CD4-positive, alpha-beta memory T cell (primary cell): ENCODE data around the gene MCUB. TPM values are rescaled to one million over a fixed set of nuclear protein-coding genes. Genes with fewer than 3 reads are reported as not detected.

ENCODE experiments used
- CTCF ChIA-PET: fragments of 350-600 bp; sonication (Branson Sonifier 250); formaldehyde crosslinking; loops from one replicate; lab custom pipeline; 2021; ENCODE audit warnings: inconsistent platforms; ENCODE audit not compliant: partially characterized antibody; lab: Charles Lee
- POLR2A ChIA-PET: fragments of 350-600 bp; sonication (Branson Sonifier 250); formaldehyde crosslinking; loops from one replicate; lab custom pipeline; 2021; ENCODE audit not compliant: partially characterized antibody; lab: Charles Lee
- DNase-seq, 5 donors: peaks; one replicate each; pipeline versions ENCODE4 v3.0.0 to v3.0.0-alpha.2; 2020 to 2022; ENCODE audit warnings: mixed read lengths in 1 of 5
- H3K27ac ChIP-seq: one replicate; pipeline ENCODE4 v1.7.0; 2013; ENCODE audit warnings: low read depth, low read length
- H3K27me3 ChIP-seq: 2 replicates; pipeline ENCODE4 v1.7.0; 2013; ENCODE audit warnings: mild to moderate bottlenecking, low read length, moderate library complexity; ENCODE audit not compliant: insufficient read depth
- H3K36me3 ChIP-seq: 2 replicates; pipeline ENCODE4 v1.7.0; 2013; ENCODE audit warnings: mild to moderate bottlenecking, low read length, moderate library complexity; ENCODE audit not compliant: insufficient read depth
- H3K4me1 ChIP-seq: 2 replicates; pipeline ENCODE4 v1.7.0; 2013; ENCODE audit warnings: mild to moderate bottlenecking, low read length, moderate library complexity; ENCODE audit not compliant: insufficient read depth
- H3K4me3 ChIP-seq, 2 donors: one replicate each; pipeline ENCODE4 v1.7.0; 2013; ENCODE audit warnings: low read length in 2 of 2, mild to moderate bottlenecking in 1 of 2
- H3K9me3 ChIP-seq, 2 donors: one replicate each; pipeline ENCODE4 v1.7.0; 2013; ENCODE audit warnings: low read length in 2 of 2, control low read depth in 1 of 2; ENCODE audit not compliant: control insufficient read depth in 1 of 2
- H3K27ac Mint-ChIP-seq, 7 donors: one replicate each; pipeline ENCODE4 v1.8.0; 2020 to 2021; ENCODE audit warnings: mixed read lengths in 7 of 7, mild to moderate bottlenecking in 6 of 7, inconsistent platforms in 3 of 7, moderate library complexity in 3 of 7
- H3K27me3 Mint-ChIP-seq, 2 donors: one replicate each; pipeline ENCODE4 v1.8.0; 2020 to 2021; ENCODE audit warnings: mixed read lengths in 2 of 2
- H3K36me3 Mint-ChIP-seq, 2 donors: one replicate each; pipeline ENCODE4 v1.8.0; 2020 to 2021; ENCODE audit warnings: mixed read lengths in 2 of 2, inconsistent platforms in 1 of 2, mild to moderate bottlenecking in 1 of 2
- H3K4me1 Mint-ChIP-seq, 4 donors: one replicate each; pipeline ENCODE4 v1.8.0; 2020 to 2021; ENCODE audit warnings: mixed read lengths in 4 of 4, mild to moderate bottlenecking in 1 of 4
- H3K4me3 Mint-ChIP-seq, 8 donors: one replicate each; pipeline ENCODE4 v1.8.0; 2020 to 2021; ENCODE audit warnings: mixed read lengths in 8 of 8, mild to moderate bottlenecking in 7 of 8, moderate library complexity in 6 of 8, inconsistent platforms in 3 of 8
- H3K9me3 Mint-ChIP-seq, 8 donors: one replicate each; pipeline ENCODE4 v1.8.0; 2020 to 2021; ENCODE audit warnings: mixed read lengths in 8 of 8, mild to moderate bottlenecking in 5 of 8, inconsistent platforms in 3 of 8, moderate library complexity in 1 of 8
- intact Hi-C: fragments of 100-400 bp; cut with micrococcal nuclease; formaldehyde crosslinking; loops from one replicate; pipeline ENCODE4 v1.15.1; 2023
- polyA plus RNA-seq, 2 donors: library from polyadenylated mRNA; unstranded; fragments of 300-500 nt; fragmentation: Illumina TruSeq; gene quantifications; one replicate each; pipeline ENCODE4 v1.2.3, GENCODE V29; 2021
- total RNA-seq, 2 experiments: library from RNA; stranded (reverse); gene quantifications; one replicate each; pipeline ENCODE4 v1.2.3, GENCODE V29; 2021

The MCUB gene
- total and polyA plus RNA-seq, 4 experiments from 2014 or later: 142 to 299 (median 160) TPM

DNA sequence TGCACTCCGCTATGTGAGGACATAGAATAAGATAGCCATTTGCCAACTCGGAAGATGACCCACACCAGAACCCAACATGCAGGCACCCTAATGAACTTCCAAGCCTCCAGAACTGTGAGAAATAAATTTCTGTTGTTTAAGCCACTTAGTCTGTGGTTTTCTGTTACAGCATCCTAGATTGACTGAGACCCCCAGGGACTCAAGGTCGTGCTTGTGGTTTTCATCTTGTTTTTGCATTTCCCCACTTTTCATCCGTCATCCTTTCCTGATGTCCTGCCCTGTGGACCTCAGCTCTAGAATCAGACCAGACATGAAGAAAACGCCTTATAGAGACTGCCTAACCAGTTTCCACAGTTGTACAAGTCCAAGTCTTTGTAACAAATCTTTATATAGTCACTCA lies 54.4 kb downstream of the MCUB start:
- ChIA-PET CTCF (interaction anchor here (1.2 kb wide), 1 partner anchor 9 kb away, joined by 4 read pairs; no protein-coding TSS in a partner anchor), POLR2A (no interaction called here)
- Mint-ChIP-seq H3K4me3 (no peak overlapping the region), H3K27me3 (no peaks in the 10 kb centered on the region), H3K4me1 (peaks cover 50 to 87% (median 67%) of the 10 kb centered on the region in 4 donors), H3K27ac (no peak overlapping the region), H3K36me3 (peaks cover 38 to 51% of the 10 kb centered on the region in 2 donors), H3K9me3 (peaks cover 0 to 7% (median 0%) of the 10 kb centered on the region in 8 donors)
- Histone ChIP-seq H3K27me3 (no peaks in the 10 kb centered on the region), H3K4me3 (no peak overlapping the region), H3K27ac (no peak overlapping the region), H3K9me3 (no peaks in the 10 kb centered on the region), H3K36me3 (no peaks in the 10 kb centered on the region), H3K4me1 (peaks cover 25% of the 10 kb centered on the region)
- intact Hi-C loops: no loop called here
- DNase-seq: no peak

- no peak for DNase-seq
- H3K4me1 Mint-ChIP-seq: peaks cover 46 to 82% (median 68%) of the 10 kb centered on the region in 4 donors
- H3K9me3 ChIP-seq: no peaks in the 10 kb centered on the region
- no peaks in the 10 kb centered on the region for H3K36me3 ChIP-seq
- H3K27ac Mint-ChIP-seq: peak overlapping the region in 1 of 7 donors; percentile 4
- H3K27me3 ChIP-seq: no peaks in the 10 kb centered on the region
- no peak overlapping the region for H3K4me3 Mint-ChIP-seq
- no peaks in the 10 kb centered on the region for H3K27me3 Mint-ChIP-seq
- intact Hi-C loops: no loop called here
- peaks cover 20% of the 10 kb centered on the region for H3K4me1 ChIP-seq
- peaks cover 0 to 5% (median 0%) of the 10 kb centered on the region in 8 donors for H3K9me3 Mint-ChIP-seq
- H3K36me3 Mint-ChIP-seq: peaks cover 29 to 48% of the 10 kb centered on the region in 2 donors
- no peak overlapping the region for H3K4me3 ChIP-seq
- no peak overlapping the region for H3K27ac ChIP-seq
- CTCF ChIA-PET: no interaction called here
- POLR2A ChIA-PET: interaction anchor here (1.2 kb wide), 1 partner anchor 56 kb away, joined by 4 read pairs; the partner anchor contains the start of gene MCUB
Measured at GRCh38 chr4:109615742-109616141, 55.7 kb downstream of the MCUB start.

DNA sequence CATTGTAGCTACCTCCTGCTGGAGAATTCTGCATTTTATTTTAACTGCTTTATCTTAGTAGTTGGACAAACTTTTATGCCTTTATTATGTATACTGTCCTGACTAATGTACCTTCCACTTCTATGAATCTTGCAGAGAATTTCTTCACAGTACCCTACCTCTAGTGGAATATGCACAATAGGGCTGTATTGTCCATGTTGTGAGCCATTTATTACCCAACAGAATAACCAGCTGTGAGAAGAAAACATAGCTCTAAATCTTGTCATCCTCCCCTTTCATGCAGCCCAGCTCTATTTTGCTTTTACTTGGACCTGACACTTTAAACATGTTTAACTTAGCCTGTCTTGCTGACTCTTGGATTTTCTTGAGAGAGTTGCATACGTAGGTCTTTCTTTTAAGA lies 56.2 kb downstream of the MCUB start:
- Mint-ChIP-seq H3K27ac (peak overlapping the region in 2 of 7 donors; percentile 4 to 53), H3K9me3 (peaks cover 0 to 5% (median 0%) of the 10 kb centered on the region in 8 donors), H3K4me3 (no peak overlapping the region), H3K4me1 (peaks cover 48 to 83% (median 69%) of the 10 kb centered on the region in 4 donors), H3K27me3 (no peaks in the 10 kb centered on the region), H3K36me3 (peaks cover 25 to 45% of the 10 kb centered on the region in 2 donors)
- Histone ChIP-seq H3K36me3 (no peaks in the 10 kb centered on the region), H3K4me1 (peaks cover 20% of the 10 kb centered on the region), H3K9me3 (no peaks in the 10 kb centered on the region), H3K4me3 (no peak overlapping the region), H3K27ac (no peak overlapping the region), H3K27me3 (no peaks in the 10 kb centered on the region)
- no peak for DNase-seq
- ChIA-PET CTCF (no interaction called here), POLR2A (interaction anchor here (1.2 kb wide), 1 partner anchor 56 kb away, joined by 4 read pairs; the partner anchor contains the start of gene MCUB)
- intact Hi-C loops: no loop called here

DNA sequence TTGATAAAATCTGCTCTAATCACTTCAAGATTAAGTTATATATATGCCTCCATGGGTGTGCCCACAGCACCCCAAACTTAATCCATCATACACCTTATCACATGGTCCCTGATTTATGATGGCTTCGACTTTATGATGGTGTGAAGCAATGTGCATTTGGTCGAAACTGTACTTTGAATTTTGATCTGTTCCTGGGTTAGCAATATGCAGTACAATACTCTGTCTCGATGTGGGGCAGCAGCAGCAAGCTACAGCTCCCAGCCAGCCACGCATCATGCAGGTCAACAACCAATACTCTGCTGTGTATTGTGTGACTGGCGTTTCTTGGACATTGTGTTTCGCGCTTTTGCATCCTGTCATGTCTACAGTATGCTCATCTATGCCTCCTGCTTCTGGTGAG lies 62.6 kb downstream of the MCUB start:
- no peaks in the 10 kb centered on the region for H3K36me3 ChIP-seq
- no peak for DNase-seq
- no peaks in the 10 kb centered on the region for H3K9me3 ChIP-seq
- no peak overlapping the region for H3K27ac ChIP-seq
- intact Hi-C loops: no loop called here
- POLR2A ChIA-PET: no interaction called here
- H3K27me3 ChIP-seq: no peaks in the 10 kb centered on the region
- H3K4me3 Mint-ChIP-seq: no peak overlapping the region
- H3K27me3 Mint-ChIP-seq: no peaks in the 10 kb centered on the region
- CTCF ChIA-PET: no interaction called here
- peak overlapping the region in 3 of 7 donors; percentile 8 to 43 (median 14) for H3K27ac Mint-ChIP-seq
- H3K36me3 Mint-ChIP-seq: peaks cover 25 to 31% of the 10 kb centered on the region in 2 donors
- H3K4me3 ChIP-seq: no peak overlapping the region
- H3K9me3 Mint-ChIP-seq: no peaks in the 10 kb centered on the region
- peaks cover 5% of the 10 kb centered on the region for H3K4me1 ChIP-seq
- H3K4me1 Mint-ChIP-seq: peaks cover 38 to 74% (median 56%) of the 10 kb centered on the region in 4 donors

DNA sequence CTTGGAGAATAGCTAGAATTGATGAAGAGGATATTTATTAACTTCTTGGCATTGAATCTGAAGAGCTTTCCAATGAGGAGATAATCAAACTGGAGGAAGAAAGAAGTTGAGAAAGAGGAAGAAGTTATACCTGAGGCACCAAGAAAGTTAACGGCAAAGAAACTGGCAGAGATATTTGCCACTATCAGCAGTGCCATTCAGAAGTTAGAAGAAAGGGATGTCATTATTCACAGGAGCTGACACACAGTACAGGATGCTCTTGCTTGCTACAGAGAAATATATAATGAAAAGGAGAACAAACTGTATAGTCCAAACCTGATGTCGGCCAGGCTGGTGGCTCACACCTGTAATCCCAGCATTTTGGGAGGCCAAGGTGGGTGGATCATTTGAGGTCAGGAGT lies 64.5 kb downstream of the MCUB start:
- H3K4me3 Mint-ChIP-seq: no peak overlapping the region
- Histone ChIP-seq H3K4me3 (no peak overlapping the region), H3K36me3 (no peaks in the 10 kb centered on the region), H3K9me3 (no peaks in the 10 kb centered on the region), H3K27ac (no peak overlapping the region), H3K27me3 (no peaks in the 10 kb centered on the region), H3K4me1 (peaks cover 10% of the 10 kb centered on the region)
- H3K27me3 Mint-ChIP-seq: no peaks in the 10 kb centered on the region
- ChIA-PET CTCF (interaction anchor here (1.2 to 1.4 kb wide), 2 partner anchors 18 to 19 kb away, joined by 4 read pairs; no protein-coding TSS in a partner anchor), POLR2A (interaction anchor here (0.9 to 1.6 kb wide), 3 partner anchors 20 to 64 kb away, joined by 3 read pairs; no protein-coding TSS in a partner anchor)
- peaks cover 25 to 33% of the 10 kb centered on the region in 2 donors for H3K36me3 Mint-ChIP-seq
- H3K27ac Mint-ChIP-seq: peak overlapping the region in 5 of 7 donors; percentile 2 to 67 (median 31)
- no peak for DNase-seq
- no peaks in the 10 kb centered on the region for H3K9me3 Mint-ChIP-seq
- intact Hi-C loops: no loop called here
- H3K4me1 Mint-ChIP-seq: peaks cover 45 to 75% (median 58%) of the 10 kb centered on the region in 4 donors

DNA sequence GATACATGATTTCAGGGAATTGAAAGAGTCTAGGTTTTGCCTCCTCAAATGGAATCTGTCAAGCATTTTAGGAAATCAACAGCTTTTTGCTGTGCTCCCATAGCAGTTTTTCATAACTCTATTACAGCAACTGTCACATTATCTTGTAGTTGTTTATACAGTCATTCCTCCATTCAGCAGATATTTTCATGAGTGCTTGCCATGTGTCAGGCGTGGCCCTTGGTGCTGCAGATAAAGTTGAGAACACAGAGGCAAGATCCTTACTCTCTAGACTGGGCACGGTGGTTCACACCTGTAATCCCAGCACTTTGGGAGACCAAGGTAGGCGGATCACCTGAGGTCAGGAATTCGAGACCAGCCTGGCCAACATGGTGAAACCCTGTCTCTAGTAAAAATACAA lies 67.3 kb downstream of the MCUB start:
- Mint-ChIP-seq H3K27ac (peak overlapping the region in 6 of 7 donors; percentile 9 to 47 (median 28)), H3K4me1 (peaks cover 52 to 77% (median 61%) of the 10 kb centered on the region in 4 donors)
- CTCF ChIA-PET: no interaction called here

DNA sequence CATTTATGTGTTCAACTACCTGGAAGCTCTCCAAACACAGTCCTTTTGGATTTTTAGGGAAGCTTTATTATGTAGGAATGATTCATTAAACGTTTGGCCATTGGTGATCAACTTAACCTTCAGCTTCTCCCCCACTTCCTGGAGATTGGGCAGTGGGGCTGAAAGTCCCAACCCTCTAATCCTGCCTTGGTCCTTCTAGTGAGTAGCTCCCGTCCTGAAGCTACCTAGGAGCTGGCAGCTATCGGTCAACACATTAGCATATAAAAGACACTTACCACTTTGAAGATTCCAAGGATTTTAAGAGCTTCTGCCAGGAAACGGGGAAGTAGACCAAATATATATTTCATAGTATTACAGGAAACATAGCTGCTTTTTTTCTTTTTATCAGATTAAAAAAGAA lies 69.7 kb downstream of the MCUB start:
- peaks cover 12 to 21% of the 10 kb centered on the region in 2 donors for H3K36me3 Mint-ChIP-seq
- no peaks in the 10 kb centered on the region for H3K36me3 ChIP-seq
- H3K4me1 ChIP-seq: peaks cover 35% of the 10 kb centered on the region
- intact Hi-C loops: no loop called here
- DNase-seq: no peak
- H3K27me3 ChIP-seq: no peaks in the 10 kb centered on the region
- no peaks in the 10 kb centered on the region for H3K27me3 Mint-ChIP-seq
- H3K4me1 Mint-ChIP-seq: peaks cover 42 to 67% (median 52%) of the 10 kb centered on the region in 4 donors
- no peaks in the 10 kb centered on the region for H3K9me3 Mint-ChIP-seq
- POLR2A ChIA-PET: interaction anchor here (0.7 to 1.3 kb wide), 4 partner anchors 11 to 70 kb away, joined by 3 to 6 read pairs (median 4); partner anchors contain the start of gene MCUB
- peak overlapping the region in 1 of 7 donors; percentile 72 for H3K27ac Mint-ChIP-seq
- H3K4me3 Mint-ChIP-seq: no peak overlapping the region
- H3K9me3 ChIP-seq: no peaks in the 10 kb centered on the region
- H3K27ac ChIP-seq: no peak overlapping the region
- CTCF ChIA-PET: interaction anchor here (0.8 to 2.1 kb wide), 5 partner anchors 8 to 197 kb away, joined by 3 to 6 read pairs (median 3); partner anchors contain the start of genes CASP6 and SEC24B
- no peak overlapping the region for H3K4me3 ChIP-seq

More for the DNA sequence above, 67.3 kb downstream of the MCUB start:
- Histone ChIP-seq H3K27me3 (no peaks in the 10 kb centered on the region), H3K36me3 (no peaks in the 10 kb centered on the region), H3K27ac (no peak overlapping the region), H3K4me1 (peaks cover 35% of the 10 kb centered on the region), H3K4me3 (no peak overlapping the region), H3K9me3 (no peaks in the 10 kb centered on the region)
- POLR2A ChIA-PET: no interaction called here
- intact Hi-C loops: no loop called here
- Mint-ChIP-seq H3K36me3 (peaks cover 24 to 34% of the 10 kb centered on the region in 2 donors), H3K9me3 (no peaks in the 10 kb centered on the region), H3K4me3 (no peak overlapping the region), H3K27me3 (no peaks in the 10 kb centered on the region)
- no peak for DNase-seq
